ENCODE measurements around the gene SLC28A1.

- TF ChIP-seq CTCF (IDR thresholded peaks at IDR 0.05; ENCODE audit: poor library complexity) (no peak), EZH2 (IDR thresholded peaks at IDR 0.05; ENCODE audit: borderline replicate concordance) (no peak)
Measured at GRCh38 chr15:84969257-84969656, 84.8 kb downstream of the SLC28A1 start.

All from hepatocyte (in vitro differentiated cells).